Keratinocyte (primary cell): ENCODE measurements around the gene SLC6A1.

ENCODE experiments used
- EZH2 ChIP-seq: IDR thresholded peaks from one replicate; pipeline ENCODE4 v1.6.1; 2012; ENCODE audit warnings: inconsistent platforms, mild to moderate bottlenecking, low read length, moderate library complexity
- TF ChIP-seq, protein P1 (sequence below), 3 experiments: IDR thresholded peaks in 1 of 3; conservative IDR thresholded peaks in 1 of 3; optimal IDR thresholded peaks in 1 of 3; 2 replicates in 2 of 3; 3 replicates in 1 of 3; pipeline versions ENCODE3 to v1.5.1; 2011; ENCODE audit warnings: low read length in 3 of 3, mild to moderate bottlenecking in 3 of 3, moderate library complexity in 2 of 3, control low read depth in 1 of 3, inconsistent platforms in 1 of 3; ENCODE audit not compliant: insufficient read depth in 2 of 3; ENCODE audit errors: extremely low read depth in 1 of 3

DNA sequence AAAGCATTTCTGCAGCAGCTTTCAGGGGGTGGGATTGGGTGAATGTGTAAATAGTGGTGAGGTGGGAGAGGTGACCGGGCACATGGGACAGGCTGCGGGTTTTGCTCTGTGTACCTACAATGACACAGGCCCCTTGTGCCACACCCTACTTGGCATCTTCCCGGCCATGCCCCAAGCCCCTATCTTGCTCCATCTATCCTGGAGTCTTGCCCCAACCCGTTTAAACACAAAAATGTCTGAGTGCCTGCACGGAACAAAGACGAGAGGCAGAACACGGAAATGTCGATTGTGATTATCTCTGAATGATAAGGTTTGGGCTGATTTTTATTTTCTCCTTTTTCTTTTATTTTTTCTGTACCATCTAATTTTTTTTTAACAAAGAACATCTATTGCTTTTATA is 46.0 kb upstream of the SLC6A1 start:
- TF ChIP-seq, protein P1, sequence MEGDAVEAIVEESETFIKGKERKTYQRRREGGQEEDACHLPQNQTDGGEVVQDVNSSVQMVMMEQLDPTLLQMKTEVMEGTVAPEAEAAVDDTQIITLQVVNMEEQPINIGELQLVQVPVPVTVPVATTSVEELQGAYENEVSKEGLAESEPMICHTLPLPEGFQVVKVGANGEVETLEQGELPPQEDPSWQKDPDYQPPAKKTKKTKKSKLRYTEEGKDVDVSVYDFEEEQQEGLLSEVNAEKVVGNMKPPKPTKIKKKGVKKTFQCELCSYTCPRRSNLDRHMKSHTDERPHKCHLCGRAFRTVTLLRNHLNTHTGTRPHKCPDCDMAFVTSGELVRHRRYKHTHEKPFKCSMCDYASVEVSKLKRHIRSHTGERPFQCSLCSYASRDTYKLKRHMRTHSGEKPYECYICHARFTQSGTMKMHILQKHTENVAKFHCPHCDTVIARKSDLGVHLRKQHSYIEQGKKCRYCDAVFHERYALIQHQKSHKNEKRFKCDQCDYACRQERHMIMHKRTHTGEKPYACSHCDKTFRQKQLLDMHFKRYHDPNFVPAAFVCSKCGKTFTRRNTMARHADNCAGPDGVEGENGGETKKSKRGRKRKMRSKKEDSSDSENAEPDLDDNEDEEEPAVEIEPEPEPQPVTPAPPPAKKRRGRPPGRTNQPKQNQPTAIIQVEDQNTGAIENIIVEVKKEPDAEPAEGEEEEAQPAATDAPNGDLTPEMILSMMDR (optimal IDR thresholded peaks at IDR 0.05 in 1 of 3, IDR thresholded peaks at IDR 0.05 in 1 of 3, conservative IDR thresholded peaks at IDR 0.05 in 1 of 3; ENCODE audit: extremely low read depth in 1 of 3, insufficient read depth in 2 of 3, low read length in 3 of 3): no peak
- no peak for TF ChIP-seq EZH2
